ENCODE results near the gene MYO3B. TPM values are rescaled to one million over a fixed set of nuclear protein-coding genes. Genes with fewer than 3 reads are reported as not detected.

The MYO3B gene
- polyA plus RNA-seq, 1 experiment, result 0.10 TPM

GRCh38 chr2:170202437-170202836, 24.5 kb downstream of the MYO3B start:
- no peak overlapping the region for H3K27ac ChIP-seq (ENCODE audit: low read depth, low read length)
- no peaks in the 10 kb centered on the region for H3K9me3 ChIP-seq (ENCODE audit: control insufficient read depth, insufficient read depth, low read length)
- no peak for DNase-seq (ENCODE audit: low read depth, low spot score)
- H3K4me3 ChIP-seq (ENCODE audit: low read depth, low read length), result no peak overlapping the region
- ChIA-PET POLR2A (no interaction called here), CTCF (no interaction called here)
- H3K27me3 ChIP-seq (ENCODE audit: control insufficient read depth, insufficient read depth, low read length), result no peaks in the 10 kb centered on the region
- no peak for TF ChIP-seq CTCF (IDR thresholded peaks at IDR 0.05; ENCODE audit: low read depth, low read length)

- POLR2A ChIA-PET, result no interaction called here
- no peak for DNase-seq (ENCODE audit: low read depth, low spot score)
- Histone ChIP-seq H3K27ac (ENCODE audit: low read depth, low read length) (no peak overlapping the region), H3K4me3 (ENCODE audit: low read depth, low read length) (no peak overlapping the region), H3K9me3 (ENCODE audit: control insufficient read depth, insufficient read depth, low read length) (no peaks in the 10 kb centered on the region), H3K27me3 (ENCODE audit: control insufficient read depth, insufficient read depth, low read length) (no peaks in the 10 kb centered on the region)
- CTCF ChIA-PET, result no interaction called here
- no peak for TF ChIP-seq CTCF (IDR thresholded peaks at IDR 0.05; ENCODE audit: low read depth, low read length)
Observed at GRCh38 chr2:170204298-170204951, 26.5 kb downstream of the MYO3B start.

- POLR2A ChIA-PET, result no interaction called here
- no peak overlapping the region for H3K27ac ChIP-seq (ENCODE audit: low read depth, low read length)
- CTCF ChIA-PET, result no interaction called here
- DNase-seq (ENCODE audit: low read depth, low spot score), result no peak
- no peak for TF ChIP-seq CTCF (IDR thresholded peaks at IDR 0.05; ENCODE audit: low read depth, low read length)
- H3K27me3 ChIP-seq (ENCODE audit: control insufficient read depth, insufficient read depth, low read length), result no peaks in the 10 kb centered on the region
- no peaks in the 10 kb centered on the region for H3K9me3 ChIP-seq (ENCODE audit: control insufficient read depth, insufficient read depth, low read length)
- no peak overlapping the region for H3K4me3 ChIP-seq (ENCODE audit: low read depth, low read length)
Observed at GRCh38 chr2:170206246-170206645, 28.3 kb downstream of the MYO3B start.

GRCh38 chr2:170206805-170207407, 29.0 kb downstream of the MYO3B start:
- CTCF ChIA-PET, result no interaction called here
- H3K27me3 ChIP-seq (ENCODE audit: control insufficient read depth, insufficient read depth, low read length), result no peaks in the 10 kb centered on the region

More at GRCh38 chr2:170206805-170207407, 29.0 kb downstream of the MYO3B start:
- TF ChIP-seq CTCF (IDR thresholded peaks at IDR 0.05; ENCODE audit: low read depth, low read length), result no peak
- Histone ChIP-seq H3K4me3 (ENCODE audit: low read depth, low read length) (no peak overlapping the region), H3K9me3 (ENCODE audit: control insufficient read depth, insufficient read depth, low read length) (no peaks in the 10 kb centered on the region), H3K27ac (ENCODE audit: low read depth, low read length) (no peak overlapping the region)
- DNase-seq (ENCODE audit: low read depth, low spot score), result no peak
- POLR2A ChIA-PET, result no interaction called here
